NCI-H2081 treated with DMSO at 0.1 percent for 48 hours (cell line): ENCODE data around the gene GGA3.
A peak's percentile ranks its signal among the peaks of the same experiment; 100 is the strongest.
"Not testable (repeated sequence)": the region's sequence is repeated elsewhere in the genome, so short reads cannot be mapped to it uniquely, and the experiment has no call there.

ENCODE experiments used
- DNase-seq: peaks from one replicate; lab custom pipeline; 2025; lab: John Stamatoyannopoulos, UW

Gene GGA3

GRCh38 chr17:75218131-75218530 lies 43.3 kb downstream of the GGA3 start:
- DNase-seq, result no peak

DNA sequence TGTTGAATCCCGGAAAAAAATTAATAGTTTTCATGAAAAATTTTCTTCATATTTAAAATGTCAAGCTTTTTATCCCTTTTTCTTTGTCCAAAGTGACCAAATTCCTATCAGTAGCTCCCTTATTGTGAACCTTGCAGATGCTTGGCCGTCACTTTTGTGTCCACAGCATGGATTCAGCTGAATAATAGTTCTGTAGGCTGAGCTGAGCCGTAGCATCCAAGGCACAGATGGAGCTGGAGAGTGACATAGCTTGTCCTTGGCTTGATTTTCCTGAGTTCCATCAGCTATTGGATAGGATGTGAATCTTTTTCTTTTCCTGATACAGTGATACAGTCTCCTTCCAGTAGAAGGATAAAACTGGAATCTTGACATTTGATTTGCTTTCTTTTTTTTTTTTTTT lies 52.3 kb downstream of the GGA3 start:
- DNase-seq, result no peak

- DNase-seq, result no peak
Measured at GRCh38 chr17:75208161-75208560, 53.2 kb downstream of the GGA3 start.

GRCh38 chr17:75207760-75208159 lies 53.6 kb downstream of the GGA3 start:
- DNase-seq, result no peak

DNA sequence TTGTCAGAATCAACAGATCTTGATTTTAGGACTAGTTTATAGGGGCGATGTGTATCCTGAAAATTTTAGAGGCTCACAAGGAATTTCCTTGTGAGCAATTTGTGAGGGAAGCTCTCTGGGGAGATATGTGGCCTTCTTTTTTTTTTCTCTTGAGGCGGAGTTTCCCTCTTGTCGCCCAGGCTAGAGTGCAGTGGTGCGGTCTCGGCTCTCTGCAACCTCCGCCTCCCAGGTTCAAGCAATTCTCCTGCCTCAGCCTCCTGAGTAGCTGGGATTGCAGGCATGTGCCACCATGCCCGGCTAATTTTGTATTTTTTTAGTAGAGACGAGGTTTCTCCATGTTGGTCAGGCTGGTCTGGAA lies 54.4 kb downstream of the GGA3 start:
- DNase-seq, result not testable (repeated sequence)

DNA sequence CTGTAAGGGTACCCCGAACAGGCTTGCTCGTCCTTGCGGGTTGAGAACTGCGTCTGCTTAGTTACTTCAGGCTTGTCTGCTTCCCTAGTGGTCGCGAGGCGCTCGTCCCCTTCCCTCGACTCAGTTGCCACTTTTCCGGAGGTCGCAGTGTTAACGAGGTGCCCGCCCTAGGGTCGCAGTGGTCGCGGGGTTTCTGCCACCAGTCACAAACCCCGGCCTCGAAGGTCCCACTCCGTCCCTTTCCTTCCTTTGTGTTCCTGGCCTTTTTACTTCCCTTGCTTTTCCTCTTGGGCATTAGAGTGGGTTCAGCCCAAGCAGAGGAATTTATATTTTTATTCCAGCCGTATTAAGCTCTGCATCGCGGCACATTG lies 55.6 kb downstream of the GGA3 start:
- no peak for DNase-seq

DNA sequence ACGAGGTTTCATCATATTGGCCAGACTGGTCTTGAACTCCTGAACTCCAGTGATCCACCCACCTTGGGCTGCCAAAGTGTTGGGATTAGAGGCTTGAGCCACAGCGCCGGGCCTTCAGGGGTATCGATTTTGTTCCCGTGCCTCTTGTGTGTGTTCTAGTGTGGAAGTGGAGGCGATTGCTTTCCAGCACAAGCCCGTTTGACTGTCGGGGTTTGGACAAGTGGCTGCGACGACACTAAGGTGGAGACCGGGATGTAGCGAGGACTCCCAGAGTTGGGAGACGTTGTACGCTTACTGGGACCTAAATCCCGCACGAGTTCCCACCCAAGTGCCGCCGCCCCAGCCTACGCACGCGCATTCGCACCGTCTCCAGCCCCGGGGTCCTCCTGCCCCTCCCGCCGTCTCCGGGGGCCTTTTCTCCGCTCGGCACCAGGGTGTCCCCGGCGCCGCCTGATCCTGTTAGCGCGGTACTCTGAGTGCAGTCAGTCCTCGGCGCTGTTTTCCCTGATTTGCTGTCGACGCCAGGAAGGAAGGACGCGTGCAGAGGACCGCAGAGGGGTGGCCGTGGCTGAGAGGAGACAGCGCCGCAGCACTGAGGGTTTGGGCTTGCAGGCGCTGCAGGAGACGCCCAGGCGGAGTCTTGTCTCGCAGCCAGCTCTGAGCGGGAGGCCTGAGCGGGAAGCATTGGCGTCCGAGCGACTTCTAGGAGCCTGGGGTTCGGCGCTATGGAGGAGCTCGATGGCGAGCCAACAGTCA lies 56.2 kb downstream of the GGA3 start, which contains the start of gene NUP85:
Gene NUP85, plus strand, starts transcription at position 643 of the 756 bp plus-strand sequence. Its CDS starts 83 bp downstream, at position 726.
- peak; percentile 67 for DNase-seq

DNA sequence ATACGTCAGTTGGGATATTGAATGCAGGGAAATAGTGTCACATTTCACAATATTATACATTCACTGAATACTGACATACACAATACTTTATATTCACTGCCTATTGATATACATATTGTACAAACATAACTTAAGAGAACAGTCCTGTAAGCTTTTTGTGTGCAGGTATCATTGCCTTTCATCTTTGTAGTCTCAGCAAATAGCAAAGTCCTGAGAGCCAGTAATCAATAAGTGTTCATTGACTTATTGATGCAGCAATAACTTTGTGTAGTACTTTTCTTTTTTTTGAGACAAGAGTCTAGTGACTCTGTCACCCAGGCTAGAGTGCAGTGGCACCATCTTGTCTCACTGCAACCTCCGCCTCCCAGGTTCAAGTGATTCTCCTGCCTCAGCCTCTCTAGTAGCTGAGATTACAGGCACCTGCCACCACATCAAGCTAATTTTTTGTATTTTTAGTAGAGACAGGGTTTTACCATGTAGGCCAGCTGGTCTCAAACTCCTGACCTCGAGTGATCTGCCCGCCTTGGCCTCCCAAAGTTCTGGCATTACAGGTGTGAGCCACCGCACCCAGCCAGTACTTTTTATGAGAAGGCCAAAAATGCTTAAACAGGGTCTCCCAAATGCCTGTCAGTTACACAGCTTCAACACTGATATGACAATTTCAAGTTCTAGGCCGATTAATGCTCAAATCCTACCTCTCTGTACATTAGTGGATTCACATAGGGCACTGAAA lies 61.4 kb downstream of the GGA3 start:
- no peak for DNase-seq

GRCh38 chr17:75194879-75195278 lies 66.5 kb downstream of the GGA3 start:
- no peak for DNase-seq

DNA sequence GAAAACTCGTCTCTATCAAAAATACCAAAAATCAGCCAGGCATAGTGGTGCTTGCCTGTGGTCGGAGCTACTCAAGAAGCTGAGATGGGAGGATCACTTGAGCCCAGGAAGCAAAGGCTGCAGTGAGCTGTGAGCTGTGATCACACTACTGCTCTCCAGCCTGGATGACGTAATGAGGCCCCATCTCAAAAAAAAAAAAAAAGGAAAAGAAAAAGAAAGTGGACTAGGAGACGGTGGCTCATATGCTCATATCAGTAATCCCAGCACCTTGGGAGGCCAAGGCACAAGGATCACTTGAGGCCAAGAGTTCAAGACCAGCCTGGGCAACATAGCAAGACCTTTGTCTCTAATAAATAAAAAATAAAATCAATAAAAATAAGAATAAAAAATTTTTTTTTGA lies 69.8 kb downstream of the GGA3 start:
- DNase-seq, result no peak

DNA sequence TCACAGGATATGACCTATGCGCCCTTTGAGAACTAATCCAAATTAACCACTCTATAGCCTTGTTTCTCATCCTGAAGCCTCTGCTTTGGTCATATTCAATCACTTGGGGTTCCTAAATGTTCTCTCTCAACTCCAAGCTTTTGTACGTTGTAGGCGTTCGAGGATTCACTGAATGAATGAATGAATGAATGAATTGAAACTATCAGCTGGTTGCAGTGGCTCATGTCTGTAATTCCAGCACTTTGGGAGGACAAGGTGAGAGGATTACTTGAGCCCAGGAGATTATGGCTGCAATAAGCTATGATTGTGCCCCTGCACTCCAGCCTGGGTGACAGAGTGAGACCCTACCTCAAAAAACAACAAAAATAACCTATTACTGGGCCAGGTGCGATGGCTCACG lies 72.8 kb downstream of the GGA3 start:
- DNase-seq, result no peak
